GM10847 (cell line): Measurements from ENCODE around the gene THOC7.

Experiments
- POLR2A ChIP-seq: IDR thresholded peaks from 2 replicates; pipeline ENCODE4 v1.6.1; 2011; ENCODE audit not compliant: insufficient read length; ENCODE audit errors: extremely low read depth

Gene THOC7

DNA sequence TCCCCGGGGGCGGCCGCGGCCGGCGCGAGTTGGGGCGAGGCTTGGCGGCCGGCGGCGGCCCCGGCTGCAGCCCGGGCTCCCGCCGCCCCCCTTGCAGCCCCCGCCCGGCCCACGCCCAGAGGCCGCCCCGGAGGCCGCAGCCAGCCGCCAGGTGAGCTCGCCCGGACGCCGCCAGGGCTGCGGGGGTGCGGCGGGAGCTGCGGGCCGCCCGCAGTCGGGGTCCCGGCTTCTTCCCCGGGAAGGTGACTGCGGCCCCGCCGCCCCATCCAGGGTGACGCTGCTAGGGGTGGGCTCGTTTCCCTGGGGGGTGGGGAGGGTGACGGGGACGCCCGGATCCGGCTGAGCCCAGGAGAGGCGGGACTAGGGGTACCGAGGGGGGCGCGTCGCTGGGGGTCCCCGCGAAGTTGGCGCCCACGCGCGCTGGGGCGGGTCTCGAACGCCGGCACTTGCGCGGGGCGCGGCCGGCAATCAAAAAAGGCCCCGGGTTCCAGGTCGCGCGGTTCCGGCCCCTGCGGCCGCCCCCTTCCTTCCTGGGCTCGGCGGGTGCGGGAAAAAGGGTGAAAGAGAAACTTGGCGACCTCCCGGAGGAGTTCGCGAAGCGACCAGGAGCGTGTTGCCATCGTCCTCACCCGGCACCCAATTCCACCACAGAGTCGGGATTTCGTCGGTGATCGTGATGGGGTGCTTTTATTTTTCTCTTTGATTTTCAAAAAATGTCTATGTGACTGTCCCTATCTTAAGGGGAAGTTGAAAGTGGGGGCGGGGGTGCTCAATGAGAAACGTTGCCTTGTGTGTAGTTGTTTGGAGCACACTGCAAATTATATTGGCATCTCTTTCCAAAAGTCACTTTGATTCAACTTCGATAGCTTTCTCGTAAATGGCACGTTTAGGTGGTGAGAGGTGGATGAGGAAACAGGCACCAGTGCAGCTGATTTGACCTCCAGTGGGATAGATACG lies 681 bp upstream of the THOC7 start:
- no peak for TF ChIP-seq POLR2A

DNA sequence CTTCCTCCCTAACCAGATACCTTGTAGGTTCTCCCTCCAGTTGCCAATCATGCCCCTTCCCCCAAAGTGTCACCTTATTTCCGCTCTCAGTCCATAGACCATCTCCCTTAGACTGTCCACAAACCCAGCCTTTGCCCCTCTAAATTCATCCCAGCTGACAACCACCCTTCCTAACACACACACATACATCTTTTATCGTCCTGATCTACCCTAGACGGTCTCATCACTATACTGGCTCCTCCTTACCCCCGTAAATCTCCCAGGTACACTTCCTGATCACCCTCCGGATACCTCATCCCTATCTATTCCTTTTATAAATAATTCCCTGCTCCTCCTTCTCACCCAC lies 828 bp downstream of the THOC7 start:
- TF ChIP-seq POLR2A: no peak

DNA sequence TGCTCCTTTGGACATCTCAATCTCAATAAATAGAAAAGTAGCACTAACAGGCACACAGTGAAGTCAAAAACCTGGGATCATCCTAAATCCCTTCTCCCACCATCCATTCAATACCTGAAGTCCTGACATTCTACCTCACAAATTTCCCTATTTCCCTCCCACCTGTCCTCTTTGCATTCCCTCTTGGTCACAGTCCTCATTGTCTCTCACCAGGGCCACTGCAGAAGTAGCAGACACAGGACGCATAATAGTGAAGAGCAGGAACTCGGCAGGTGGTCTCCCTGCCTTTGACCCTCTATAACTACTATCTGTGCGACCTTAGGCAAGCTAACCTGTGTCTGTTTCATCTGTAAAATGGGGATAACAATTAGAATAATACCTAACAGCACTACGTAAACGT lies 2.3 kb downstream of the THOC7 start:
- no peak for TF ChIP-seq POLR2A

DNA sequence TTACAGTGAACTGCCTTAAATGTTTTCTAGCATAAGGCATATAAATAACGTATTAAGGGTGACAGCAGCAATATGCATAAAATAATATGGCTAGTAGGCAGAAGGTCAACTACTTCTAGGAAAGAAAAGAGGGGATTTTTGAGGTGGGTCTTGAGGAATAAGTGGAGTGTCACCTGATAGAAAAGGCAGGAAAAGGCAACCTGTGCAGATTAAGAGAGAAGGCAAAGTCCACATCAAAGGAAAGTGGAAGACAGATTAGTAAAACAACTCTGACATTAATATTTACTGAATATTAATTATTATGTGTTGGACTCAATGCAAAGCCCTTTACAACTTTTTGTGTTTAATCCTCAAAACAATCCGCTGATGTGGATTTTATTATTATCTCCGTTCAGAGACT lies 2.8 kb downstream of the THOC7 start:
- no peak for TF ChIP-seq POLR2A

DNA sequence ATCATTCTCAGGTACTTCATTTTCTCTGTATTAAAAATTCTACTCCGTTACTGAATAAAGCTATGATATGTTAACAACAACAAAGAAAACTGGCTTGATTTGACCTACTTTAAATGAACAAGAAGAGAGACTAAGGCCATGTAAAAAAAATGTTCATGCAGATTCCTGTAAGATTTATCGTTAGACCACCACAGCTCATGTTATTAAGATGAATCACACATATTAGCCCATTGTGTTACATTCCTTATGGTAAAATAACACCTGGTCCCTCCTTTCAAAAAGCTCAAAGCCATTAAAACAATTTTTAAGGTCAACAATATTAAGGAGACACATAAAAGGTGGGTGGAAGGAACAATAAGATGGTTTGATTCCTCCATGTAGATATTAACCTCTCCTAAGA lies 6.3 kb downstream of the THOC7 start:
- no peak for TF ChIP-seq POLR2A

DNA sequence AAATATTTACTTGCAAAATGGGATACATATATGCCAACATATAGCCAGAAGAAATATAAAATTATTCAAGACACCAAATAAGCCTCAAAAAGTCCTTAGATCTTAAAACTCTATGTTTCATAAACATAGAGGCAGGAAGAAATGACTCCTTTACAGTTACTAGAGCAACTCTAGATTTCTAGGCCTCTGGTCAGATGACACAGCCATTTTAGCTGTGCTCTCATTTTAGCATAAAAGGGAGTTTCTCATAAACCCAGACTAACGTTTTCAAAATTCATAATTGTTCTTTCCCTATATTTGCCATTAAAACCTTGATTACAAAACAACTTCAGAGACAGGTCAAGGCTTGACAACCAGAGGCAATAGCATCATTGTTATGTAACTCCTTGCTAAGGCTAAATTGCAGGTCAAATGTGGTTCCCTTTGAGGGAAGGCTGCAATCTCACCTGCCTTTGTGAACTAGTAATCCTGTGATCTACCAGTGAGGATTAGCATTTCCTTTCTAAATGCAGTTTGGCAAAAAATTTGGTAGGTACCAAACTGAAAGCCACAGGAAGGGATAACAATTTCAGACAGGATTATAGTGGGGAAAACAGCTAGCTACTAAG lies 8.2 kb downstream of the THOC7 start:
- TF ChIP-seq POLR2A: no peak

DNA sequence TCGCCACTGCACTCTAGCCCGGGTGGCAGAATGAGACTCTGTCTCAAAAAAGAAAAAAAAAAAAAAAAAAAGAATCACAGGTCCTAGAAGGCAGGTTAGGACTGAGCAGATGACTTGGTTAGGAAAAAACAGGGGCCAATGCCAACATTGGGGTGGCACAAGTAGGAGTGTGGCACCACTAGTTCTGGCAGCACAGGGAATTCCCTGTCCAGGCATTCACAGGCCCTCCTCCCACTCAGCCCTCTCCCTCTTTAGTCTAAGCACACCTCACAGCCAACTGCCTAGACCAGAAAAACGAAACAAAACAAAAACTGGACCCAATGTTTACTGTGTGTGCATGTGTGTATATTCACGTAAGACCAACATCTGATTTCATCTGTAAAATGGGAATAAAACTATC lies 10.5 kb downstream of the THOC7 start:
- no peak for TF ChIP-seq POLR2A

DNA sequence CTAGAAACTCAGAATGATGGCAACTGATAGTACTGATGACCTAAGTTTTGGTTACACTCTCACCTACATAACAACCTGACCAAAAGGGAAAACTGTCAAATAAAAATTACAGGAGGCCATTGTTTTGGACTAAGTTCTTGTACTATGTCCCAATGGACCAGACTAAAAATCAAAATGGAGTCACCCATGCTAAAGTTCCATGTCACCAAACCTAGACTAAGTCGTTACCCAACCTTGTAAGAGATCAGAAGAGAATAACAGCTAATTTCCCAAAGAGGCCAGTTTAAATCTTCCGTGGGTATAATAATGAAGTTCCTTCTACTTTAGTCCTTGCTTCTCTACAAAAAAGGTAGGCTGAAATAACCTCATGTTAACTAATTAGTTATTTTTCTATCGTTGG lies 12.3 kb downstream of the THOC7 start:
- TF ChIP-seq POLR2A: no peak

DNA sequence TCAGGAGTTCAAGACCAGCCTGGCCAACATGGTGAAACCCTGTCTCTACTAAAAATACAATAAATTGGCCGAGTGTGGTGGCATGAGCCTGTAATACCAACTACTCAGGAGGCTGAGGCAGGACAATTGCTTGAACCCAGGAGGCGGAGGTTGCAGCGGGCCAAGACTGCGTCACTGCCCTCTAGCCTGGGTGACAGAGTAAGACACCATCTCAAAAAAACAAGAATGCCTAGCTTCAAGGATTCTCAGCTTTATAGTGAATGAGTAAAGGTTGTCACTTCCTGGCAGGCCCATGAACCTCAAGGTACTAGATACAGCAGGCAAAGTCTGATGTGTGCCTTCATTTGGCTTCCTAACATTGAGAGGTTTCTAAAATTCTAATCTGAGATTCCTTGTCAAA lies 14.4 kb downstream of the THOC7 start:
- TF ChIP-seq POLR2A: no peak

DNA sequence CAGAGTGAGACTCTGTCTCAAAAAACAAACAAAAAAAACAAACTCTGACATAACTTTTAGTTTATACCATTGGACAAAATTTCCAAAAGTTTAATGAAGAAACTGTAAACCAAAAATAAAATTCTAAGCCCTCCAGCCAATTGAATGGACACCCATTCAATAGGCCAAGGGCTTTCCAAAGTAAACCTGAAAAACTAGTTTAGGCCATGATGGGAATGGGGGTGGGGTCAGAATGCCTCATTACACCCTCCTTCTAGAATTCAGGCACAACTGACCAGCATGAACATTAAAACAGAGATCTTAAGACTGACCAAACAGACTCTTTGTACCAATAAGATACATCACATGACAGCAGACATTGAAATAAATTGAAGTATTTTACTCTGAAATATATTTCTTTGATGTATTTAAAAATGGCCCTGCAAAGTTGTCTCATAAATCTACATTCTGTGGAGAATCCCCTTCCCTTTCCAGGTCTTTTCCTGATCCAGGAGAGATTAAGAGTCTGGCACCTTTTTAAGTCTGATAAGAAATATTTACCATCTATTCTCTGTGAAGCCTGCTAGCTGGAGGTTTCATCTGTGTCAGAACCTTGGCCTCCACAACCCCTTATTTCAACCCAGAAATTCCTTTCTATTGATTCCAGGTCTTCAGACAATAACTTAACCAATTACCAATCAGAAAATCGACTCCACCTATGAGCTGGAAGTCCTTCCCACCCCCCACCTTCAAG lies 15.7 kb downstream of the THOC7 start:
- no peak for TF ChIP-seq POLR2A

DNA sequence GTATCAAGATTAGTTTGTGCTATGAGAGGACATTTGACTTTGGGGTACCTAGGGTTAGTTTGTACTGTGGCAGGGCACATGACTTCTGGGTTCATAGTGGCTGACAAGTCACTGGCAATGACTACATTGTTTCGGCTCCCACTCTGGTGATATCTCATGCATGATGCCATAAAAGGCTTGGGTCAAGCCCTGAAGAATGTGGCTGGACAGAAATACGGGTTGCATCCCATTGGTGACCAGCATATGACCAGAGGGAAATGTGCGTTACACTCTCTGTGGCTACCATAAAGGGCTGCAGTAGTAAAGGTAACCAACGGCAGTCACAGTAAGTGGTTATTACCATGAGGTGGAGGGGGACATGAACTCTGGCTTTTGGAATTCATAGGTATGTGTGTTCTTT lies 18.4 kb downstream of the THOC7 start:
- TF ChIP-seq POLR2A: no peak

DNA sequence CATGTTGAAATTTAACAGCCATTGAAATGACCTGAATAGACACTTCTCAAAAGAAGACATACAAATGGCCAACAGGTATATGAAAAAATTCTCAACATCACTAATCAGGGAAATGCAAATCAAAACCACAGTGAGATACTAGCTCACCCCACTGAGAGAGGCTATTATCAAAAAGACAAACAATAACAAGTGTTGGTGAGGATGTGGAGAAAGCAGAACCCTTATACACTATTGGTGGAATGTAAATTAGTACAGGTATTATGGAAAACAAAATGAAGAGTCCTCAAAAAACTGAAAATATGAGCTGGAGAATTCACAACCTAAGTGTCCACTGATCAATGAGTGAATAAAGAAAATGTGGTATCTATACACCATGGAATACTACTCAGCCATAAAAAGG lies 21.5 kb downstream of the THOC7 start:
- no peak for TF ChIP-seq POLR2A

DNA sequence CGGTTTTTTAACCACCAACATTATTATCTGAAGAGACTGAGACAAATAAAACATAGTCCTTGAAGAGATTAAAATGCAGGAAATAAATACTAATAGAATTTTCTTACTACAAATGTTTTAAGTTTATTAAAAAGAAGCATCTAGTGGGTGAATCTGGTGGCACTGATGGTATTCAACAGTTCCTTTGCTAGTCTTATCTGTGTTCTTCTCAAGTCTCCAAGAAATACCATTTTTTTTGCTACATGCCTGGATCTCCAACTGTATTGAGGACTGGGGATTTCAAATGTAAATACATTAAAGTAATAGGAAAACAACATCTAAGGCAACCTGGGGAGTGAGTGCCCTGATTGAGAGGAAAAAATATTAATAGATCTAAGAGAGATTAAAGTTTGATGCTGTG lies 21.9 kb downstream of the THOC7 start:
- no peak for TF ChIP-seq POLR2A

DNA sequence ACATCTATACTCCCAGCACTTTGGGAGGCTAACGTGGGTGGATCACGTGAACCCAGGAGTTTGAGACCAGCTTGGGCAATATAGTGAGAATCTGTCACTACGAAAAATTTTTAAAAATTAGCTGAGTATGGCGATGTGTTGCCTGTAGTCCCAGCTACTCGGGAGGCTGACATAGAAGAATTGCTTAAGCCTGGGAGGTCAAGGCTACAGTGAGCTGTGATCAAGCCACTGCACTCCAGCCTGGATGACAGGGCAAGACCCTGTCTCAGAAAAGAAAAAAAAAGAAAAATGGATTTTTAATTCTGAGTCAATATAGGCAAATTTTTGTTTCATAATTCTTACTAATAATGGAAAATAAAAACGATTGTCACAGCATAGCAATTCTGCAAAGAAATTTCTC lies 31.2 kb downstream of the THOC7 start:
- TF ChIP-seq POLR2A: no peak

DNA sequence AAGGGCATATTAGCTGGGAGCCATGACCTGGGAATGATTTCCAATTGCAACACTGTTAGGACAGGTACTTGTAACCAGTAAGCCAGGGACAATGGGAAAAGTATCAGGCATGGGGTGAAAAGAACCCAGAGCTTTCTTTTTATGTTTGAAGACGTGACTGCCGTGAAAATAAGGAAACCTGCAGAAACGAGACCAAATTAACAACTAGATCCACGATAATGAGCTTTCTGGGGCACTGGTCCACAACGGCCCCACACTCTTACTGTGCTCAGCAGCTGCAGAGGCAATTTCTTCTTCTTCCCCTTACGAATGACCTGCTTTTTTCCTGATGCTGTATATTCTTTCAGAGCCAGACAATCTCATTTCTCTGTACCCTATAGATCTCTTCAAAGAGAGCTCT lies 33.1 kb downstream of the THOC7 start:
- no peak for TF ChIP-seq POLR2A

DNA sequence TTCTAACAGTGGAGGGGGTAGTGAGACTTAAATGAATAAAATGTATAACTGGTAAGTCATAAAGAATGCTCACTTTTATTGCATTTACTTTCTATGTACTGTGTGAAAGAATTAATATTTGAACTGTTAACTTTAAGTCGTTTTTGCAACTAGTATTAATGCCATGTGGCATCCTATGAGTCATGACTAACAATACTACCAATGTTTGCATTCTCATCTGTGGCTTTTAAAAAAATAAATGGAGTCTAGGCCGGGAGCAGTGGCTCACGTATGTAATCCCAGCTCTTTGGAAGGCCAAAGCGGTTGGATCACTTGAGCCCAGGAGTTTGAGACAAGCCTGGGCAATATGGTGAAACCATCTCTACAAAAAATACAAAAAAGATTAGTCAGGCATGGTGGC lies 39.3 kb downstream of the THOC7 start:
- no peak for TF ChIP-seq POLR2A
